HEK293T (cell line): ENCODE data around the gene NUDT15.

ENCODE experiments used
- ARNT ChIP-seq: fragments of 450-650 bp; IDR thresholded peaks from 2 replicates; pipeline ENCODE4 v1.6.1; 2017; ENCODE audit warnings: mild to moderate bottlenecking
- BHLHE40 ChIP-seq: fragments of 450-650 bp; IDR thresholded peaks from 2 replicates; pipeline ENCODE4 v1.6.1; 2016; ENCODE audit warnings: mild to moderate bottlenecking, moderate library complexity, borderline replicate concordance
- CTBP1 ChIP-seq: fragments of 450-650 bp; IDR thresholded peaks from 2 replicates; pipeline ENCODE4 v1.6.1; 2016; ENCODE audit warnings: borderline replicate concordance
- FOXA1 ChIP-seq: fragments of 450-650 bp; IDR thresholded peaks from 2 replicates; pipeline ENCODE4 v1.6.1; 2016; ENCODE audit warnings: mild to moderate bottlenecking
- FOXK2 ChIP-seq: fragments of 450-650 bp; IDR thresholded peaks from 2 replicates; pipeline ENCODE4 v1.6.1; 2016; ENCODE audit warnings: mild to moderate bottlenecking
- FOXM1 ChIP-seq: fragments of 450-650 bp; IDR thresholded peaks from 2 replicates; pipeline ENCODE4 v1.6.1; 2017; ENCODE audit warnings: mild to moderate bottlenecking, borderline replicate concordance
- LEF1 ChIP-seq: fragments of 450-650 bp; IDR thresholded peaks from 2 replicates; pipeline ENCODE4 v1.6.1; 2017; ENCODE audit warnings: mild to moderate bottlenecking, borderline replicate concordance
- NFRKB ChIP-seq: fragments of 450-650 bp; IDR thresholded peaks from 2 replicates; pipeline ENCODE4 v1.6.1; 2016; ENCODE audit warnings: mild to moderate bottlenecking, moderate library complexity
- SP1 ChIP-seq: fragments of 450-650 bp; IDR thresholded peaks from 2 replicates; pipeline ENCODE4 v1.6.1; 2017
- SUZ12 ChIP-seq: fragments of 450-650 bp; IDR thresholded peaks from 2 replicates; pipeline ENCODE4 v1.6.1; 2016; ENCODE audit warnings: mild to moderate bottlenecking
- TF ChIP-seq, protein P1 (sequence below): fragments of 450-650 bp; IDR thresholded peaks from 2 replicates; pipeline ENCODE4 v1.6.1; 2016

DNA sequence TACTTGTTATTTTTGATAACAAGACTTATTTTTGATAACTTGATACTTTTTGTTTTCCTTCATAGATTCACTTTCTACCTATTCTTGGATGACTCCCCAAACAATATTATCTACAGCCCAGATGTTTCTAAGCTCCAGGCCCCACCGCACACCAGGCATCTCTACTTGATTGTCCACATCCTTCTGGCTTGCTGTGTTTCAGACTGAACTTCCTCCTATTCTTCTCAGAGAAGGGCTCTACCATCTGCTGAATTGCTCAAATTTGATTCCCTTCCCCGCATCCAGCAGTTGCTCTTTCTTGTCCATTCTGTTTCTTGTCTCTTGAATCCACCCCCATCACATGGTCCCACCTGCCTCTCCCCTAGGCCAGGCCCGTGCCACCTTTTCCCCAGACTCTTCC, 13.0 kb downstream of the NUDT15 start:
- TF ChIP-seq NFRKB (no peak), SP1 (no peak), BHLHE40 (no peak), ARNT (no peak), SUZ12 (no peak), FOXM1 (no peak), FOXK2 (no peak), CTBP1 (no peak), FOXA1 (no peak), LEF1 (no peak)
- TF ChIP-seq, protein P1, sequence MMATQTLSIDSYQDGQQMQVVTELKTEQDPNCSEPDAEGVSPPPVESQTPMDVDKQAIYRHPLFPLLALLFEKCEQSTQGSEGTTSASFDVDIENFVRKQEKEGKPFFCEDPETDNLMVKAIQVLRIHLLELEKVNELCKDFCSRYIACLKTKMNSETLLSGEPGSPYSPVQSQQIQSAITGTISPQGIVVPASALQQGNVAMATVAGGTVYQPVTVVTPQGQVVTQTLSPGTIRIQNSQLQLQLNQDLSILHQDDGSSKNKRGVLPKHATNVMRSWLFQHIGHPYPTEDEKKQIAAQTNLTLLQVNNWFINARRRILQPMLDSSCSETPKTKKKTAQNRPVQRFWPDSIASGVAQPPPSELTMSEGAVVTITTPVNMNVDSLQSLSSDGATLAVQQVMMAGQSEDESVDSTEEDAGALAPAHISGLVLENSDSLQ: no peak
